Fibroblast of skin of left biceps (primary cell): ENCODE results near the gene TTYH1.

Experiments
- DNase-seq, 2 experiments: peaks; one replicate each; pipeline ENCODE4 v3.0.0-alpha.2; 2013; ENCODE audit warnings: low read depth in 2 of 2

Gene TTYH1

GRCh38 chr19:54392105-54392504 is 23.2 kb upstream of the TTYH1 start:
- DNase-seq, result no peak

GRCh38 chr19:54393381-54393780 is 21.9 kb upstream of the TTYH1 start:
- no peak for DNase-seq

- no peak for DNase-seq
These were observed 19.6 kb upstream of the TTYH1 start for GRCh38 chr19:54395685-54396084.

GRCh38 chr19:54399189-54399588 is 16.1 kb upstream of the TTYH1 start:
- no peak for DNase-seq

GRCh38 chr19:54400913-54401312 is 14.4 kb upstream of the TTYH1 start:
- no peak for DNase-seq

GRCh38 chr19:54403054-54403453 is 12.2 kb upstream of the TTYH1 start:
- no peak for DNase-seq

- DNase-seq, result no peak
These were observed 9.6 kb upstream of the TTYH1 start for GRCh38 chr19:54405628-54406027.

GRCh38 chr19:54407780-54408179 is 7.5 kb upstream of the TTYH1 start:
- no peak for DNase-seq

- DNase-seq, result no peak
These were observed 6.7 kb upstream of the TTYH1 start for GRCh38 chr19:54408456-54409026.

GRCh38 chr19:54411033-54411432 is 4.2 kb upstream of the TTYH1 start:
- no peak for DNase-seq

- DNase-seq, result no peak
These were observed 2.4 kb upstream of the TTYH1 start for GRCh38 chr19:54412877-54413276.

- no peak for DNase-seq
These were observed 1.1 kb upstream of the TTYH1 start for GRCh38 chr19:54414156-54414555.

GRCh38 chr19:54415901-54416673 is 823 bp downstream of the TTYH1 start:
- no peak for DNase-seq

- DNase-seq, result no peak
These were observed 1.6 kb downstream of the TTYH1 start for GRCh38 chr19:54416695-54417491.

GRCh38 chr19:54418030-54418929 is 3.0 kb downstream of the TTYH1 start:
- DNase-seq, result no peak

GRCh38 chr19:54418930-54419800 is 3.9 kb downstream of the TTYH1 start:
- no peak for DNase-seq

GRCh38 chr19:54420068-54420382 is 4.8 kb downstream of the TTYH1 start:
- no peak for DNase-seq

GRCh38 chr19:54420383-54421168 is 5.3 kb downstream of the TTYH1 start:
- DNase-seq, result no peak

GRCh38 chr19:54421169-54421516 is 5.9 kb downstream of the TTYH1 start:
- DNase-seq, result no peak

- no peak for DNase-seq
These were observed 6.3 kb downstream of the TTYH1 start for GRCh38 chr19:54421521-54421920.
